DOHH2 (cell line): ENCODE data around the gene NEDD4L.

ENCODE experiments used
- H3F3A ChIP-seq: fragments of 200-600 bp; sonication (generic), shearing (Covaris generic); 2 replicates; pipeline ENCODE4 v1.6.0; 2016; ENCODE audit warnings: antibody characterized with exemption, mild to moderate bottlenecking; ENCODE audit not compliant: control insufficient read depth, insufficient read depth
- H3K27ac ChIP-seq: fragments of 200-600 bp; sonication (generic); 2 replicates; pipeline ENCODE4 v1.5.1; 2014; ENCODE audit warnings: low read depth, mild to moderate bottlenecking, low read length, moderate library complexity
- H3K27me3 ChIP-seq: fragments of 200-600 bp; sonication (generic); 2 replicates; pipeline ENCODE4 v1.6.1; 2014; ENCODE audit warnings: mild to moderate bottlenecking, low read length, mixed read lengths; ENCODE audit not compliant: control insufficient read depth
- H3K36me3 ChIP-seq: fragments of 200-600 bp; sonication (generic); 2 replicates; pipeline ENCODE4 v1.6.1; 2014; ENCODE audit warnings: mild to moderate bottlenecking, low read length, moderate library complexity, mixed read lengths; ENCODE audit not compliant: control insufficient read depth
- H3K4me1 ChIP-seq: fragments of 200-600 bp; sonication (generic); 2 replicates; pipeline ENCODE4 v1.6.1; 2014; ENCODE audit warnings: mild to moderate bottlenecking, low read length, mixed read lengths; ENCODE audit not compliant: control insufficient read depth
- H3K4me2 ChIP-seq: fragments of 200-600 bp; sonication (generic); 2 replicates; pipeline ENCODE4 v1.6.0; 2014; ENCODE audit warnings: mild to moderate bottlenecking, low read length, moderate library complexity
- H3K4me3 ChIP-seq: fragments of 200-600 bp; sonication (generic); 2 replicates; pipeline ENCODE4 v1.5.1; 2014; ENCODE audit warnings: mild to moderate bottlenecking, low read length, mixed read lengths
- H3K79me2 ChIP-seq: fragments of 200-600 bp; sonication (generic); 2 replicates; pipeline ENCODE4 v1.6.1; 2014; ENCODE audit warnings: mild to moderate bottlenecking, low read length, mixed read lengths; ENCODE audit not compliant: control insufficient read depth
- H3K9me2 ChIP-seq: fragments of 200-600 bp; sonication (generic); replicated peaks from 2 replicates; pipeline ENCODE4 v1.6.1; 2014; ENCODE audit warnings: mild to moderate bottlenecking, low read length, mixed read lengths; ENCODE audit not compliant: control insufficient read depth
- H3K9me3 ChIP-seq: fragments of 200-600 bp; sonication (generic); 2 replicates; pipeline ENCODE4 v1.6.1; 2014; ENCODE audit warnings: antibody characterized with exemption, low read length, mixed read lengths; ENCODE audit not compliant: control insufficient read depth, insufficient read depth
- H4K20me1 ChIP-seq: fragments of 200-600 bp; sonication (generic); 2 replicates; pipeline ENCODE4 v1.6.0; 2014; ENCODE audit warnings: low read depth, mild to moderate bottlenecking, antibody characterized with exemption, low read length, moderate library complexity; ENCODE audit not compliant: control insufficient read depth, insufficient read depth
- EZH2phosphoT487 ChIP-seq: fragments of 200-600 bp; sonication (generic); IDR thresholded peaks from 2 replicates; pipeline ENCODE4 v1.6.1; 2017; ENCODE audit warnings: borderline replicate concordance, mild to moderate bottlenecking, antibody characterized with exemption, low read length, moderate library complexity, mixed read lengths
- TF ChIP-seq, protein P1 (sequence below): fragments of 200-600 bp; sonication (generic); IDR thresholded peaks from one replicate; pipeline ENCODE4 v1.5.1; 2014; ENCODE audit warnings: antibody characterized with exemption, mild to moderate bottlenecking, low read depth, low read length; ENCODE audit not compliant: poor library complexity, severe bottlenecking

The NEDD4L gene

GRCh38 chr18:58272209-58272608 lies 228.2 kb downstream of the NEDD4L start:
- peaks cover 24% of the 10 kb centered on the region for H3K4me1 ChIP-seq
- no peak for TF ChIP-seq EZH2phosphoT487
- TF ChIP-seq, protein P1, sequence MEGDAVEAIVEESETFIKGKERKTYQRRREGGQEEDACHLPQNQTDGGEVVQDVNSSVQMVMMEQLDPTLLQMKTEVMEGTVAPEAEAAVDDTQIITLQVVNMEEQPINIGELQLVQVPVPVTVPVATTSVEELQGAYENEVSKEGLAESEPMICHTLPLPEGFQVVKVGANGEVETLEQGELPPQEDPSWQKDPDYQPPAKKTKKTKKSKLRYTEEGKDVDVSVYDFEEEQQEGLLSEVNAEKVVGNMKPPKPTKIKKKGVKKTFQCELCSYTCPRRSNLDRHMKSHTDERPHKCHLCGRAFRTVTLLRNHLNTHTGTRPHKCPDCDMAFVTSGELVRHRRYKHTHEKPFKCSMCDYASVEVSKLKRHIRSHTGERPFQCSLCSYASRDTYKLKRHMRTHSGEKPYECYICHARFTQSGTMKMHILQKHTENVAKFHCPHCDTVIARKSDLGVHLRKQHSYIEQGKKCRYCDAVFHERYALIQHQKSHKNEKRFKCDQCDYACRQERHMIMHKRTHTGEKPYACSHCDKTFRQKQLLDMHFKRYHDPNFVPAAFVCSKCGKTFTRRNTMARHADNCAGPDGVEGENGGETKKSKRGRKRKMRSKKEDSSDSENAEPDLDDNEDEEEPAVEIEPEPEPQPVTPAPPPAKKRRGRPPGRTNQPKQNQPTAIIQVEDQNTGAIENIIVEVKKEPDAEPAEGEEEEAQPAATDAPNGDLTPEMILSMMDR = no peak
- H4K20me1 ChIP-seq = no peaks in the 10 kb centered on the region
- 0 out of 2 replicates have a peak overlapping the region, but pooled peaks have one; percentile 23 for H3K4me3 ChIP-seq
- H3K9me2 ChIP-seq = no peaks in the 10 kb centered on the region
- peaks cover 6% of the 10 kb centered on the region for H3K79me2 ChIP-seq
- no peaks in the 10 kb centered on the region for H3F3A ChIP-seq
- peak overlapping the region; percentile 39 for H3K4me2 ChIP-seq
- H3K9me3 ChIP-seq = no peaks in the 10 kb centered on the region
- no peaks in the 10 kb centered on the region for H3K27me3 ChIP-seq
- H3K27ac ChIP-seq = no peak overlapping the region
- H3K36me3 ChIP-seq = no peaks in the 10 kb centered on the region

DNA sequence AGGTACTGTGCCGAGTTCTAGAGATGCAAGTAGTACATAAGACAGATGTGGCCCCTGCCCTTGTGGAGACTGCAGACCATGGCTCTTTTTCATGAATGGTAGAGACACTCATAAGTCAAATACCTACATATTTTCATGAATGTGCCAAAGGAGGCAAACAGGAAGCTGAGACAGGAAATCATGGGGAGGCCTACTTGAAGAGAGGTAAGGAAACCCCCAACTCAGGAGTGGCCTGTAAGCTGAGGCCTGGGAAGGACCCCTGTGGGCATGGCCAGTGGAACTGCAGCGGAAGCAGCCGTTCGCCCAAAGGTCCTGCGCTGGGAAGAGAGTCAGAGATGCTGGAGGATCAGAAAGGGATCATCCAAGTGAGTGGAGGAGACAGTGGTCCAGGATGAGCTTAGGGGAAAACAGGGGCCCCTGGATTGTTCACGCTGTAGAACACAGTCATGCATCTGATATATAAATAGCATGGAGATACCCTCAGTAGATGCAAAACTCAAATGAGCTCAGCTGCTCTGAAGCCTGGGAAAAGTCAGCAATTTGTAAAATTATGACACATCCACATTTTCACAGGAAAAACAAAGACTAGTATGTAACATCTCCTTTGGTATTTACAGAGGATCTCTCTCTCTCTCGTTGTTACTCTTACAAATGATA lies 228.9 kb downstream of the NEDD4L start:
- Histone ChIP-seq H3K9me3 (no peaks in the 10 kb centered on the region), H3K79me2 (peaks cover 6% of the 10 kb centered on the region), H3K4me3 (0 out of 2 replicates have a peak overlapping the region, but pooled peaks have one; percentile 23), H3F3A (no peaks in the 10 kb centered on the region), H3K27ac (no peak overlapping the region), H3K36me3 (no peaks in the 10 kb centered on the region), H4K20me1 (no peaks in the 10 kb centered on the region), H3K4me1 (peaks cover 24% of the 10 kb centered on the region), H3K27me3 (no peaks in the 10 kb centered on the region), H3K9me2 (no peaks in the 10 kb centered on the region), H3K4me2 (peak overlapping the region; percentile 39)
- TF ChIP-seq, protein P1 = no peak
- TF ChIP-seq EZH2phosphoT487 = no peak

GRCh38 chr18:58275176-58275575 lies 231.2 kb downstream of the NEDD4L start:
- H4K20me1 ChIP-seq = no peaks in the 10 kb centered on the region; the same call in 1 of the 2 replicates
- no peaks in the 10 kb centered on the region for H3K27me3 ChIP-seq
- H3K36me3 ChIP-seq = no peaks in the 10 kb centered on the region
- H3K4me3 ChIP-seq = no peak overlapping the region
- H3K9me2 ChIP-seq = no peaks in the 10 kb centered on the region
- no peak overlapping the region for H3K27ac ChIP-seq
- H3K9me3 ChIP-seq = no peaks in the 10 kb centered on the region
- H3F3A ChIP-seq = no peaks in the 10 kb centered on the region
- H3K79me2 ChIP-seq = peaks cover 15% of the 10 kb centered on the region
- H3K4me2 ChIP-seq = no peak overlapping the region
- TF ChIP-seq, protein P1 = no peak
- TF ChIP-seq EZH2phosphoT487 = no peak
- peaks cover 24% of the 10 kb centered on the region for H3K4me1 ChIP-seq
